KG1 (cell line): ENCODE results near the gene NLRP11.
"Not testable (repeated sequence)": the region's sequence is repeated elsewhere in the genome, so short reads cannot be mapped to it uniquely, and the experiment has no call there.

ENCODE experiments used
- DNase-seq: peaks from one replicate; lab custom pipeline; 2025; lab: John Stamatoyannopoulos, UW

Gene NLRP11

GRCh38 chr19:55778331-55778730, 53.5 kb downstream of the NLRP11 start:
- no peak for DNase-seq

GRCh38 chr19:55777528-55777927, 54.3 kb downstream of the NLRP11 start:
- no peak for DNase-seq

GRCh38 chr19:55769632-55770031, 62.2 kb downstream of the NLRP11 start:
- not testable (repeated sequence) for DNase-seq

- not testable (repeated sequence) for DNase-seq
Observed at GRCh38 chr19:55768818-55769217, 63.0 kb downstream of the NLRP11 start, which contains the start of gene RFPL4AL1. TSS of gene RFPL4AL1 (plus strand) at chr19:55769118. CDS start at chr19:55771805, 2,687 bp downstream.

GRCh38 chr19:55766466-55766865, 65.3 kb downstream of the NLRP11 start:
- no peak for DNase-seq

- DNase-seq: not testable (repeated sequence)
Observed at GRCh38 chr19:55758797-55759196, 73.0 kb downstream of the NLRP11 start, which contains the start of gene RFPL4A. TSS of gene RFPL4A (plus strand) at chr19:55759097. CDS start at chr19:55761801, 2,704 bp downstream.

- not testable (repeated sequence) for DNase-seq
Observed at GRCh38 chr19:55756808-55757207, 75.0 kb downstream of the NLRP11 start.

GRCh38 chr19:55753401-55753800, 78.4 kb downstream of the NLRP11 start:
- DNase-seq: no peak

GRCh38 chr19:55750715-55751114, 81.1 kb downstream of the NLRP11 start:
- no peak for DNase-seq

GRCh38 chr19:55738302-55738701, 93.5 kb downstream of the NLRP11 start, which contains the start of gene NLRP9:
TSS of gene NLRP9 (minus strand) at chr19:55738402. CDS start at chr19:55738374, 28 bp downstream.
- no peak for DNase-seq
